HG03175 (cell line): Measurements from ENCODE around the gene STOX2.

Source experiments
- ATAC-seq: cut with Tn5 transposase; IDR thresholded peaks from one replicate; pipeline ENCODE4 v1.9.1; 2021; ENCODE audit warnings: mild to moderate bottlenecking, moderate library complexity; ENCODE audit not compliant: unreplicated experiment

Gene STOX2

DNA sequence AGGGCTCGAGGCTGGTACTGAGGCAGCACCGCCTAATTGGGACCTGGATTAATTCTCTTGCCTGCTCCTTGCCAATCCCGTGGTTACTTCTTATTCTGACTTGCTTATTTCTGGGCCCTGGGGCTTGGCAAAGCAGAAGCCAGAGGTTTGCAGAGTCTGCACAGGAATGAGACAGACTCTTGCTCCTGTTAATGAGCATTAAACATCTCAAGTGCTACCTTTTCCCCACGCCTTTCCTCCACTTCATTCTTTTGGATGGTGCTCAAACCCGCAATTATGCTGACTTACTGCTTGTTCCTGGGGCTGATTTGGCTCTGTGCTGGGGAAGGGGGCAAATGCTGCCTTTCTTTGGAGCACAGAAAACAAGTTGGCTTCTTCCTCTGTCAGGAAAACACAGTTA is 16.5 kb upstream of the STOX2 start:
- no peak for ATAC-seq

DNA sequence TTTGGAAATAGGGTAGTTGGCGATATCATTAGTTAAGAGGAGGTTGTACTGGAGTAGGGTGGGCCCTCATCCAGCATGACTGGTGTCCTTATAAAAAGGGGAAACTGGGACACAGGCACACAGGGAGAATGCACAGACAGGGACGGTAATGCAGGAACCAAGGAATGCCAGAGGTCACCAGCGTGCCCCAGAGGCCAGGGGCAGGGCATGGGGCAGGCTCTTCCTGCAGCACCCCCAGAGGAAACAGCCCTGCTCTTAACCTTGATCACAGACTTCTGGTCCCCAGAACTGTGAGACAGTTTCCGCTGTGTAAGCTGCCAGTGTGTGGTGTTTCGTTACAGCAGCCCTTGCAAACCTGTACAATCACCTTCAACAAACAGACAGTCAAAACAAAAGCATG is 15.9 kb upstream of the STOX2 start:
- ATAC-seq, result no peak

DNA sequence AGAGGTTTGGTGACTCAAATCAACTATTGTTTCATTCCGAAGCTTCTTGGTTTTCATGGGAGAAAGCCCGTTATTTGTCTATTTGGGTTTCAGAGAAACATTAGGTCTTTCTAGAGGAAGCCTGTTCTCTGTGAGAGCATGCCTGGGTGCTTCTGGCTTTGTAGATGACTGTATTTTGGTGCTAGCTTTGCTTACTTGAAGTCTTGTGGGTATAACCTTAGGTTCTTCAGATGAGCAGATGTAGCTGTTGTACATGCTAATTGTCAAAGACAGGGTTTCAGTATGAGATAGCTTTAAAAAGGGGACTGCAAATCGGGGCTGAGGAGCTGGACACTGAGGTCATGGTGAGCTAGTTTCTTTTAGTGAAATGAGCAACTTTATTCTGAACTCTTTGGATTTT is 7.9 kb upstream of the STOX2 start:
- no peak for ATAC-seq

DNA sequence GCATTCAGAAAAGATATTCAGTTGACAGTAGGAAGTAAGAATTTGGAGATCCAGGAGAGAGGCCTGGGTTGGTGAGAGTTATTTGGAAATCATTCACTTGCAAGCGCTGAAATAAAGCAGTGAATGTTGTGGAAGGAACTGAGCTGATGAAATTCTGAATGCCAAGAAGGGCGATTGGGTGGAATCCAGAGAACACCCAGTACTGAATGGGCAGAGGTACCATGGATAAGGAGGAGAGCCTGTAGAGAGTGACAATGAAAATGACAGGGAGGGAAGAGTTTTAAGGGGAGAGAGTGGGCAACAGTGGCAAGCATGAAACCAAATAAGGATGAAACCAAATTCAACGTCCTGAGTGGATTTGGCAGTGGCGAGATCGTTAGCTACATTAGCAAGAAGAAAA is 6.7 kb upstream of the STOX2 start:
- ATAC-seq, result no peak

DNA sequence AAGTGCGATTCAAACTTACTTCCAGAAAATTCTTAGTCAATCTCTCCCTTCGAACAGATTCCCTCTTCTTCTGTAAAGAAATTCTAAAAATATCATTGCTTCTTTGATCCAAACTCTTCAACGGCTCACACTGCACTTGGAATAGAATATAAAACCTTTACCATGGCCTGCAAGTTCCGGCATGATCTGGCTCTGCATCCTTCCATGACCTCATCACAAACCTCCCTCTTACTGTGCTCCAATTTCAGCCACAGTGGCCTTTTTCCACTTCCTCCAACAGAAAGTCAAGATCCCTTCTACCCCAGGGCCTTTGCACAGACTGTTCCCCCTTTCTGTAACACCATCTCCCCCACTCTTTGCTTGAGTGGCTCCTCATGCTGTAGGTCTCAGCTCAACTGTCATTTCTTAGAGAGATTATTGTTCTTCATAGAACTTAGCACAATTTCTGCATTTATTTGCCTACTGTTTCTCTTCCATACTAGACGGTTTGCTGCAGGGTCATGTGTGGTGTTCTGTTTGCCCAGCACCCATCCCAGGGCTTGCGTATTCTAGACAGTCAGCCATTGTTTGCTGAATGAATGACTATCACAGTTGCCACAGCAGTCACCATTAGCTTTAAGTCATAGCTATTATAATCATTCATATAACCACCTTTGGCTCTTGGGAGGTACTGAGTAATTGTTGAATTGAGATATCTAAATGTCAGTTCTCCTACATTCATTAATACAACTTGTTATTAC is 1.9 kb upstream of the STOX2 start:
- ATAC-seq, result no peak

DNA sequence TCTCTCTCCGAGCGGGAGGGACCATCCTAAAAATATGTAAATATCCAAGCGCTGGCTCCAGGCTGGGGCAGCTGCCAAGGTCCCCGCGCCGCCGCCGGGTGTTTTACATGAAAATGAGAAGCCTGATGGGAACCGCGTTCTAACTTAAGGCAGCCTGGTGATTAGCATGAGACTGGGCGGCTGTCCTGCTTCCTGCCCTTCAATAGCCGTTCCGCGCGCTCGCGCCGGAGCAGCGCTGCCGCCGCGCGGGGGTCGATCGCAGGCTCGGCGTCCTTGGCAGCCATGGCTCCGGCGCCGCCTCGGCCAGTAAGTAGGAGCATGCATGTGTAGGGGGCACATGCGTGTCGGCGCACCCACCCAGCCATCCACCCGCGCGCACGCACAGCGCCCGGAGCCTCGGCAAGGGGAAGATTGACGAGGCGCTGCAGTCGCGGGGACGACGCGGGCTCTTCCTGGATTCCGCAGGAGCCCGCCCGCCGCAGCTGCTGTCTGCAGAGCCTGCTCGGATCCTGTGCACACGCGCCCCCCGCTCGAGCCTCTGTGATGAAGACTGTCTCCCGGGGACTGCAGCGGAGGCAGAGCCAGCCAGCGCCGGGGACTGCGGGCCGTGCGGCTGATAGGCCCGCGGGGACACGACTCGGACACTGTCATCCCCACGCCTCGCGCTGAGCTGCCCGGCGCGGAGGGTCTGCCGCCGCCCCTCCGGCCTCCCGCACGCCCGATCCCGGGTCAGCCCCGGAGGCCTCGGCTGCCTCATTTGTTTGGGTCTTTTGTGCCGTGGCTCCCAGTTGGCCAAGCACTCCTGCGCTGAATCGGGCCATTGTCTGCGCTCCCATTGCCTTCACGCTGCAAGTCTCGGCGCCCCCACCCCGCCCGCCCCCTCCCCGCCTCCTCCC is 734 bp downstream of the STOX2 start:
- no peak for ATAC-seq

DNA sequence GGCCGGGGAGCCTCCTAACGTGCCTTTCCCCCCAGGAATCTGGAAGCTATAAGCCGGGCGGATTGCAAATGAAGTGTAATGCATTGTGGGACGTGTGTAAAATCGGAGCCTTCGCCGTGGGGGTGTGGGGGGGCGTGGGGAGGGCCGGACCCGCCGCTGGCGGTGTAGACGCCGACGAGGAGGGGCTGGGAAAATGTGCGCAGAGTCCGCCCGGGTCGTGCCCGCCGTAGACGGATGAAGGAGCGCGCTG is 1.3 kb downstream of the STOX2 start:
- no peak for ATAC-seq

DNA sequence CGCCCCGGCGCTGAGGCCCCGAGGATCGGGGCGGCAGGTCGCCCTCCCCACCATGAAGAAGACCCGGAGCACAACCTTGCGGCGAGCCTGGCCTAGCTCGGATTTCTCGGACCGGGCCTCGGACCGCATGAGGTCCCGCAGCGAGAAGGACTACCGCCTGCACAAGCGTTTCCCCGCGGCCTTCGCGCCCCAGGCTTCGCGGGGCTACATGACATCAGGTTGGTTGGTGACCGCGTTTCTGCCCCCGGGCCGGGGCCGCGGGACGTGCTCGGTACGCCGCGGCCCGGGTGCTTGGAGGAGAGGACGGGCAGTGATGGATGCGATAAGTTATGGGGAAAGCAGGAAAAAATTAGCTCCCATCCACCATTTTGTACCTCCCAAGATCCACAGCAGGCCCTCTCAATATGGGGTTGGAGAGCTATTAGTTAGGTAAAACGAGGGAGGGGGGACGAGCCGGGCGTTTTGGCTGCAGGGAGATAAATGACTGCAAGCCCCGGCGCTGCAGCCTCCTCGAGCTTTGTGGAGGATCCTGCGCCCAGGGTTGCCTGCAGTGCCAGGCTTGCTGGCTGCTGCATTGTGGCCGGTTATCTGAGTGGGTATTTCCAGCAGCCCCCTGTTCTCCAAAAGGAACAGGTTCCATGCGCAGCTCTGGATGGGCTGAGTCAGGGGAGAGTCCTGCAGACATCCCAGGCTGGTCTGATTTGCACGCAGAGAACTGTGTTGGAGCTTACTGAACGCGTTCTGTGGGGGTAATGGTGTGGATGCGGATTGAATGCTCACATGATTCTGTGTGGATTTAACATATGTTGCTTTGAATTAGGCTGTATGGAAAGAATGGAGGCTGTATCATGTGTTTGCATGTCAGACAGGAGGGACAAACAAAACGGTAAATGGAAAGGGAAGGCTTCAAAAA is 1.9 kb downstream of the STOX2 start:
- ATAC-seq, result no peak

DNA sequence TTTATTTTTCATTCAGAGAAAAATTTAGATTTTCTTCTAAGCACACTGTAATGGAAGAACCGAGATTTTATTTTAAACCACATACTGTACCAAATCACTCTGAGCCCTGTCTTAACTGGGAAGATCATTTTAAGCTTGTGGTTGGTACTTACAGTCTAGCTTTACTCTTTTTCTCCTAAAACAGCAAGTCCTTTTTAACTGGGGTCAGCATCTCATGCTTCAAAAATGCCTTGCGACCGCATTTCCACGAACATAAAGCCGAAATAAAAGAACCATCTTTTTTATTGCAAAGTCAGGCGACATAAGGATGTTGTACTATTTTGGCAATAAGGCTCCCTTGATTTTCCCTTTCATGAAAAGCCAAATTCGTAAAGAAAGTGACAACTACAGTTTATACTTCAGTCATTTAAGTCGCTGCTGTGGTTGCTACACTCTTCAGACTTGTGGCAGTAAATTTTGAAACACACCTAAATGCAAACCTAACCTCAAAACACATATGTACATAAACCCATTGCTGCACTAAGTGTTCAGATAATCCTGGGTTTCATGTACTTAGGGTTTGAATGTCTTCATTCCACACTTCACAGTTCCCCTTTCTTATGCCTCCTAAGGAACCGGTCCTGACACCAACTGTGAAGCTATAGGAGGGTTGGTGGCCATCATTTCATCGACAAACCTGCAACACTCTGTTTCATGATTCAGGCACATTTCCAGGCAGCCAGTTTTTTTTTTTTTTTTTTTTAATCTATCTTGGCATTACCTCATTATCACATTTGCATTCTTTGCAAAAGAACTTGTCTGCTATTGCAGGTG is 3.0 kb downstream of the STOX2 start:
- no peak for ATAC-seq

DNA sequence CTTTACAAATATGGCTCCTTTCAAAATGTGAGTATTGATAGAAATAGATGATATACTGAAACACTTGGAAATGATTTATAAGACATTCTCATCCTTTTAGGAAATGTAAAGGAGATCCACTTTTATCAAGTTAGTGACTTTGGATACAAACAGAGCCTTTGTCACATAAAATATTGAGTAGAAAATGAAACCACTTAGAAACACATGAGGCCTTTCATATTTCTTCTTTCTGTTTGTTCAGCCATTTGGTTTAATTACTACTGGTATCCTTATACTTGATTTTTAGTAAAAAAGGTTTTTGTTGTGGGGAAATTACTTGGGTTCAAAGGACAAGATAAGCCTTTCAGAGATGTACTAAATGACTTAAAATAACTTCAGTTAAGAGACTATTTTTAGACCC is 4.1 kb downstream of the STOX2 start:
- no peak for ATAC-seq

DNA sequence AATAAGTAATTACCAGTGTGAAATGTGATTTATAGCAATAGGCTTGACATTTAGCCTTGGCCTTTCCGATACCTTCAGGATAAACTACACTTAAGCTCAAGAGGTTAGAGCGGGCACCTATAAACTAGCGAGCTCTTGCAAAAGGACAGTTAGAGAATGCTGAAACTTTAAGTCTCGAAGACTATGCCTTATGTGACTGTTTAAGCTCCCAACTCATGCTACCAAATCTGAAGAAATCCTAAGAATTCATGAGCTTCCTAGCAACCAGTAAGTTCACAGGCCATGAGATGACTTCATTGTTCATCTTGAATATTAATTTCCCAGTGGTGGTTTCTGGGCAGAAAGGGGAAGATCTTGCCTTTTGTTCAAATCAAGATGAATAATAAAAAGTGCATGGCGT is 4.7 kb downstream of the STOX2 start:
- ATAC-seq, result no peak

DNA sequence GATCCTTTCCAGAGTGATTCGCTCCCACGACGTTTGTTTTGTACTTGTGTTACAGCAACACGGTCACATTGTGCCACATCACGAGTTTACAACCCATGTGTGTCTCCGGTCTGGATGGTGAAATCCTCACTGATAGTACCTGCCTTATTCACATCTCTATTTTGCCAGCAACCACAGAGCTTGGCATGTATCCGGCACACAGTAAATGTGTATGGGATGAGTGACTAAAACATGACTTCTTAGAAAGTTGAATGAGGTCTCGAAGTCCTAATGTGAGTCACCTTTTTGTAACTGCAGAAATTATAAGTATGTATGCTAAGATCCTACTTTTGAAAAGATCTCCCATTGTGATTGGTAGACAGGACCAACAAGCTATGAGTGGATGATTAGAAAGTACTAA is 7.5 kb downstream of the STOX2 start:
- no peak for ATAC-seq

DNA sequence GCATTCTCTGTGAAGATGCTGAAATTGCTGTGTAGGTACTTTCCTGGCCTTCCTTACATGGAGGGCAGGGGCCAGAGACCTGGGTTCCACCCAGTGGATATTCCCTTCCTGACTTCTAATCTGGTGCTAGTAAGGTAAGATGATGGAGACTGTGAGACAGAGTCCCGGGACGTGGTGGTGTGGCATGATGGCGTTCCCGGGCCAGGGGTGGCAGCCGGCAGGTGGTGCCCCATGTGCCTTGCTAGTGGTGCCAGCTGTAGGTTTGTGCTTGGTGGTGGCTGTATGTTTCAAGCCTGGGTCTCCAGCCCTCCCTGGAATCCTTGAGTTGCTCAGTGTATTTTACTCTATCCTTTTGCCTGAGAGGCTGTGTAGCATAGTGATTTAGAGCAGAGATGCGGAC is 10.9 kb downstream of the STOX2 start:
- no peak for ATAC-seq

DNA sequence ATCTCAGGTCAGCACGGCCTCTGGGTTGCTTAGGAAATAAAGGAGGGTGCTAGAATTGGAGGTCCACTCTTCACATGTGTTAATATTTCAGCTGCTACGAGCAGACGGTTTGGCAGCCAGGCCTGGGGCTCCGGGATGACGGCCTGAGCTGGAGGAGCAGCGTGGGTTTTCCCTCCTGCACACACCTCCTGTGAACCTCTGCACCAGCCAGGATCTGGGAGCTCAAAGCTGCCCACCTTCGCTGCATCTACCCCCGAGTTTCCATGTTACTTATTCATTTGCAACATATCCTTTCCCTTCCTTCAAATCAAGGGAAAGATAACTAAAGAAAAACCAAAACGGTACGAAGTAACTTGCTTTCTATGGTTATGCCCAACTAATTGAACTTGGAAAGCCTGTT is 13.6 kb downstream of the STOX2 start:
- ATAC-seq, result no peak

DNA sequence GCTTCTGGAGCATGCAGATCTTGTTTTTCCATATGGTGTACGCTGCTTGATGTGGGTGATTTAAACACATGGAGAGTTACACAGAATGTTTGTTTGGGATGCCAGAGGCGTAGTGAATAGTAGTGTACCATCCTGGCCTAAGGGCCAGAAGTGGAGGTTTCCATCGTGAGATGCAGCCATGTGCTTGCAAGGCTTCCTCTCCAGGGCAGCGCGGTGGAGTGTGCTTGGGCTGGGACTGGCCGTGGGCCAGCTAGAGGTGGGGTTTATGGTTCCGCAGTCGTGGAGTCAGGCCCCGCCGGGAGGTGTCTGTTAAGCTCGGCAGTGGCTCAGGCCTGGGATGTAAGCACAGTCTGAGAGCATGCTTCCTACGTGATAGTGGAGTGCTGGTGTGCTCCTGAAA is 14.0 kb downstream of the STOX2 start:
- ATAC-seq, result no peak

DNA sequence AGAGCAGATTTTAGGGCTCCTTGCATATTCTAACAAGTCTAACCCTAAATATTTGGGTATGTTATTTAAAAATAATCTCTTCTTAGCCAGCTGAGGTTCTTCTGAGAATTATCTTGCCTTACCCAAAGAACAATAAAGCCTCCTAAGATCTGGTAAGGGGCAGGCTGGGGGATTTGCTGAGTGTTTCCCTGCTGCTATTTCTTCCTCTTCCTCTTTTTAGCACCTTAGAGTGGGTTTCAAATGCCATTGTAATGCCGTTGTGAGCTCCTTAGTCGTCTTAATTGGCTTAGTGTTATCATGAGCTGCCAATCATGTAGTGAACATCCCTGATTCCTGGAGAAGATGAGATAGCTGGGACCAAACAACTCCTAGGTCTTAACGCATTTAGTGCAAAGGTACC is 15.4 kb downstream of the STOX2 start:
- no peak for ATAC-seq

DNA sequence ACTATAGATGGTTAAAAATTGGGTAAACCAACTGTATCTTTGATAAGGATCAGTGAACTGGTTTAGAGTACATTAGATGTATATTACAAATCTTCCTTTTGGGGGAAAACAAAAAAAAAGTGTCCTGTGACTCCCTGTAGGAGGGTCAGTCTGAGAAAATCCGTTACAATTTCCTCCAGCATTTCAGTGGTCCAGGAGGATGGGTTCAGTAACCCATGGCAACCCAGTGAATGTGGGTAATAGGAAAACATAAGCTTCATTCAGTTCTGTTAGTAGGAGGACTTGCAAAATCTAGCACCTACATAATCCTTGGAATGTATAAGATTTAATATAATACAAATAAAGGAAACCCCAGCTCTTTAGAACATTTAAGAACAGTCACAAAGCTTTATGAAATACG is 16.2 kb downstream of the STOX2 start:
- ATAC-seq, result no peak

DNA sequence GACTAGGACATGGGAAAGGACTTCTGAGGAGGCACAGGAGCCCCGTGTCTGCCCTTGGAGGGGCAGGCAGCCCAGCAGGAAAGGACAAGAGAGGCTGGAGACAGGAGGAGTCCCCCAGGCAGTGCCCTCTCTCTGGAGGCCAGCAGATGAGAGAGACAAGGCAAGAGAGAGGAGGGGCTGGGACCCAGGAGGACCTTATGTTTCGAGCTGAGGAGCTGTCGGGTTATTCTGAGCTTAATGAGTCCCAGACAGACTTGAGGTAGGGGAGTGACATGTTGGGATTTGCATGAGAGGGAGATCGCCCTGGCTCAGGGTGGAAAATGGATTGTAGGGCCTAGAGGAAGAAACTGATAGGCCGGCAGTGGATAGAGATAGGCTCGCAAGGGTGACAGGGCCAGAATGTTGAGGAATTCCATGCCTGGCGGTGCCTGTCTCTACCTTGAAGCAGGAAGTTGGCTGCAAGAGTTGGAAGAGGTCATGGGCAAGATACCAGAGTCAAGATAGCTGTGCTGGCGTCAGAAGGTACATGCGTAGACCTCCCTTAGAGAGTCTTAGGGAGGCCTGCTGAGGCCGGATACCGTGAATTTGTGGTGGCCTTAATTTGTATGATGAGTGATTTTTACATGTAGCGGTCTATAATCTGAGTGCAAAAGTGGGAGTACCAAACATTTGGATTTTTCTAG is 19.4 kb downstream of the STOX2 start:
- no peak for ATAC-seq

DNA sequence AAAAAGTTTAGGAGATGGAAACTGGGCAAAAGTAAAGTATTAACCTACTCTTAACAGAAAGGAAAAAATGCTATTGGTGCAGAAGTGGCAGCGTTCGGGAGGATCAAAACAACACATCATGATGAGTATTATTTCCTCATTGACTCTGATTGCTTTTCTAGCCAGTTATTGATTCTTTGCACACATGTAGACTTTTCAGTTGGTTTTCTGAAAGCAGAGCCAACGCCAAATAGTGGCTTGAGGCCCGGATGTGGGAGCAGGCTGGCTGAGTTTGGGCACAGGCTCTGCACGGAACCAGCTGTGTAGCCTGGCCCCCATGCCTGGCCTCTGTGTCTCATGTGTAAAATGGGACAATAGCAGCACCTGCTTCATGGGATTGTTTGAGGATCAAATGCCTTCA is 21.8 kb downstream of the STOX2 start:
- no peak for ATAC-seq

DNA sequence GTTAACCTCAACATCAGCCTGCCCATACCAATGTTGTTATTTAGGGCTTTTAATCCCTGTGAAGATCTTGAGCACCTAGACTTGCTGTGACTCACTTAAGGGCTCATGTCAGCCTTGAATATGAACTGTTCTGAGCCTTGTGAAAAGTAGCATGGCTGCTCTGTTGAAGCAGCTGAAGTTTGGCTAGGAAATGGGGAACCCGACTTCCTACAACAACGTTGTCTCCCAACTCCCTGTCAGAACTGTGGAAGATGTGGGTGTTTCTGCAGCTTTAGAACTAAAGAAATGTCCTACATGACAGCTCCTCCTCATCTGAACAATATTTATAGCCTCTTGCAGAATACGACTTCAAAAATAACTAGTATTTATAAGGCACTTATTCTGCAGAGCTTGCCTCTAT is 27.5 kb downstream of the STOX2 start:
- ATAC-seq, result no peak
